ENCODE measurements around the gene SBNO1.
"Not testable (repeated sequence)": the region's sequence is repeated elsewhere in the genome, so short reads cannot be mapped to it uniquely, and the experiment has no call there.

SBNO1 gene

GRCh38 chr12:123364532-123365024 is at the start of gene SBNO1:
Gene SBNO1 (minus strand): TSS chr12:123364847. CDS start chr12:123350441, 14,406 bp downstream.
- DNase-seq = peak; percentile 90

- DNase-seq = no peak
Measured at GRCh38 chr12:123410041-123410412, 45.4 kb upstream of the SBNO1 start.

GRCh38 chr12:123409284-123410040 is 44.8 kb upstream of the SBNO1 start:
- DNase-seq = not testable (repeated sequence)

GRCh38 chr12:123408619-123409018 is 44.0 kb upstream of the SBNO1 start:
- not testable (repeated sequence) for DNase-seq

DNA sequence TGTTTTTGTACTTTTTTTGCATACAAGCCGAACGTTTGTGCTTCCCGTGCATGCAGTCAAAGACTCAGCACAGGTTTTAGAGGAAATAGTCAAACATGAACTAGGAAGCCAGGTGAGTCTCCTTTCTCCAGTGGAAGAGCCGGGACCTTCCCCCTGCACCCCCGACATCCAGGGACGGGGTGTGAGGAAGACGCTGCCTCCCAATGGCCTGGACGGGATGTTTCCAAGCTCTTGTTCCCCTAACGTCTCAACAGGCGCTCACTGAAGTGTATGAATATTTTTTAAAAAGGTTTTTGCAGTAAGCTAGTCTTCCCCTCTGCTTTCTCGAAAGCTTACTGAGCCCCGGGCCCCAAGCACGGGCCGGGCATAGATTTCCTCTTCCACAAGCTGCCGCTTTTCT is 43.3 kb upstream of the SBNO1 start:
- not testable (repeated sequence) for DNase-seq

GRCh38 chr12:123407269-123407668 is 42.6 kb upstream of the SBNO1 start:
- DNase-seq = not testable (repeated sequence)

DNA sequence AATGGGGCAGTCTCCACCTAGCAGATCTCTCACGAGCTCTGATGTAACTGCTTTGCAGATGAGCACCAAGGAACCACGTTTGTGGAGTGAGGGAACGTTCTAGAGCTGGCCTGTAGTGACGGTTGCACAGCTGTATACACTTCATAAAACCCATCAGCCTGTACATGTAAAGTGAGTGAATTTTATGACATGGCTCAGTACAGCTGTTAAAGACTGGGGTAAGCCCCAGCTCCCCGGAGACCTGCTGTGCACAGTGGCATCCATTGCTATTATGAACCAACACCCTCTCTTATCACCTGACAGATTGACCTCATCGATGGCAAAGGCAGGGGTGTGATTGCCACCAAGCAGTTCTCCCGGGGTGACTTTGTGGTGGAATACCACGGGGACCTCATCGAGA is 39.9 kb upstream of the SBNO1 start:
- DNase-seq = no peak

DNA sequence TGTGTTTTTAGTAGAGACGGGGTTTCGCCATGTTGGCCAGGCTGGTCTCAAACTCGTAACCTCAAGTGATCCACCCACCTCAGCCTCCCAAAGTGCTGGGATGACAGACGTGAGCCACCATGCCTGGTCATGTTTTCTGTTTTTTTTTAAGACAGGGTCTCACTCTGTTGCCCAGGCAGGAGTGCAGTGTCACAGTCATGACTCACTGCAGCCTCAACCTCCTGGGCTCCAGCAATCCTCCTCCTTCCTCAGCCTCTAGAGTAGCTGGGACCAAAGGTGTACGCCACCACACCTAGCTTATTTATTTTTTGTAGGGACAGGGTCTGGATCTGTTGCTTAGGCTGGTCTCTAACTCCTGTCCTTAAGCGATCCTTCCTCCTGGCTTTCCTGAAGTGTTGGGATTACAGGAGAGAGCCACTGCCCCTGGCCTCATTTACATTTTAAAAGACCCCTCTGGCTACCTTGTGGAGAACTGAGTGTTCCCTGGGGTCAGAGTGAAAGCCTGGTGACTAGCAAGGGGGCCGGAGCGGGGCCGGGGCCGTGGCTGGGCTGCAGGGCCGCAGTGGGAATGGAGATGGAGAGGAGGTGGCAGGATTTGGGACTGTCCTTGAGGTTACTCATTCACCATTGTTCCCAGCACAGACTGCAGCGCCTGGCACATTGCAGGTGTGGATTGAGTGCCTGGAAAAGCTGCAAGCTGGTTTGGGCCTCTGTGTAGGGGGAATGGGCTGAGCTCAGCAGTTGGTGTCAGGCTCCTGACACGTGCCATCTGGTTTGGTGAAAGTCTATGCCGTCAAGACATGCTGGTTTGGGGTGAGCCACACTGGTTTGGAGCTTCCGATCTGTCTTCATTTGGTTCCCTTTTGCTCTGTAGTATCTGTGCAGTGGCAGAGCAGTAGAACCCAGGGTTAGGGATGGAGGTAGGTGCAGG is 37.4 kb upstream of the SBNO1 start:
- DNase-seq = no peak

- no peak for DNase-seq
Measured at GRCh38 chr12:123399255-123399617, 34.6 kb upstream of the SBNO1 start.

DNA sequence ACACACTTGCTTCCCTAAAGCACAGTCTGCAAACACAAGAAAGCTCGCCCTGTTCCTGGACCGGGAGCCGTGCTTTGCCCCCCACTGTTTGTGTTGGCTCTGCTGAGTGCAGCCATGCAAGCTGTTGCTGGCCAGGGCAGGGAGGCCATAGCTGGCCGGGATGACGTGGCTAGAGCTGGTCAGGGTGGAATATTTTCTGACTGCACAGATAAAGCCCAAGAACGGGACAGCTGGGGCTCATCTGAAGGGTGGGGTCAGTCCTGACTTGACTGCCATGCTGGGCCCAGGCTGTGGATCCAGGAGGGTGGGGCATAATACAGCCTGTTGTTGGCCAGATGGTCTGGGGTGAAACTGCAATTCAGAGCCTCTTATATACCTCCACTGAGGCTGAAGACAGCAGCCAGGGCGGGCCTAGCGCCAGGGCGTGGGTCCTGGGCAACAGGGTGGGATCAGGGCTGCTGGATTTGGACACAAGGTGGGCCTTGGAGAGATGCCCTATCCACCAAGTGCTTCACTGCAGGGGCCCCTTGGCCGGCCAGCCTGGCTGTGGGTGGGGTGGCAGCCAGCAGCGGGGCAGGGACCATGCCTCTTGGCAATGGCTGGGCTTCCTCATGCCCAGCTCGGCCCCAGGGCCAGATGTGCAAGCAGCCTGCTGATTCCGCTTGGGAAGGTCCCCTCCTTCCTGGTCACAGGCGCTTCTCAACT is 34.1 kb upstream of the SBNO1 start:
- no peak for DNase-seq

DNA sequence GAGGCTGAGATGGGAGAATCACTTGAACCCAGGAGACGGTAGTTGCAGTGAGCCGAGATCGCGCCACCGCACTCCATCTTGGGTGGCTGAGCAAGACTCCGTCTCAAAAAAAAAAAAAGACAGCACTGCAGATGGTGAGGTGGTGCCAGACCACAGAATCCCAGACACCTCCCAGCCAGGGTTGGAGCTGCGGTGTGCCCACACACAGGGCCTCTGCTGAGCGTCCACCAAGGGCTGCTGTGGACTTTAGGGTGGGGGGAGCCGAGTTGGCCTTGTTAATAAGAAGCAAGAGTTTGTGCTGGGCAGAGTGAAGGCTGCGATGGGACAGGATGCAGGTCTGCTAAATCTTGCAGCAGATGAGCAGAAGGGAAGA is 33.5 kb upstream of the SBNO1 start:
- DNase-seq = no peak

- DNase-seq = no peak
Measured at GRCh38 chr12:123397400-123397799, 32.8 kb upstream of the SBNO1 start.

GRCh38 chr12:123396954-123397353 is 32.3 kb upstream of the SBNO1 start:
- DNase-seq = no peak

DNA sequence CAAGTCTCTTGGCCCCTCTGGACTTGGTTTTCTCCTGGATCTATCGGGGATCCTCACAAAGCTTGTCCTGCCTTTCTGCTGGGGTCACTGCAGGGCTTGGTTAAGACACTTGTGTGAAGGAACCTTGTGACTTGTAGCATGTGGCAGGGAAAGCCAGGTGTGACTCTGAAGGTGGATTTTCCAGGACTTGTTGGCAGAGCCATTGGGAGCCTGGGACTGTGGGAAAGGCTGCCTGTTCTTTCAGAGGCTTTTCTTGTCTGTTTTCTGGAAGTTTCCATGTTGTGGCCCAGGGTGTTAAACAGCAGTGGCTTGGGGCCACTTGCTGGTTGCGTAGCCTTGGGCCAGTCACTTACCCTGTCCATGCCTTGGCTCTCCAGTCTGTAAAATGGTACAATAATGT is 31.9 kb upstream of the SBNO1 start:
- DNase-seq = no peak

- no peak for DNase-seq
Measured at GRCh38 chr12:123395236-123395635, 30.6 kb upstream of the SBNO1 start.

- no peak for DNase-seq
Measured at GRCh38 chr12:123393747-123394146, 29.1 kb upstream of the SBNO1 start.

GRCh38 chr12:123391546-123392343 is 27.1 kb upstream of the SBNO1 start:
- no peak for DNase-seq

DNA sequence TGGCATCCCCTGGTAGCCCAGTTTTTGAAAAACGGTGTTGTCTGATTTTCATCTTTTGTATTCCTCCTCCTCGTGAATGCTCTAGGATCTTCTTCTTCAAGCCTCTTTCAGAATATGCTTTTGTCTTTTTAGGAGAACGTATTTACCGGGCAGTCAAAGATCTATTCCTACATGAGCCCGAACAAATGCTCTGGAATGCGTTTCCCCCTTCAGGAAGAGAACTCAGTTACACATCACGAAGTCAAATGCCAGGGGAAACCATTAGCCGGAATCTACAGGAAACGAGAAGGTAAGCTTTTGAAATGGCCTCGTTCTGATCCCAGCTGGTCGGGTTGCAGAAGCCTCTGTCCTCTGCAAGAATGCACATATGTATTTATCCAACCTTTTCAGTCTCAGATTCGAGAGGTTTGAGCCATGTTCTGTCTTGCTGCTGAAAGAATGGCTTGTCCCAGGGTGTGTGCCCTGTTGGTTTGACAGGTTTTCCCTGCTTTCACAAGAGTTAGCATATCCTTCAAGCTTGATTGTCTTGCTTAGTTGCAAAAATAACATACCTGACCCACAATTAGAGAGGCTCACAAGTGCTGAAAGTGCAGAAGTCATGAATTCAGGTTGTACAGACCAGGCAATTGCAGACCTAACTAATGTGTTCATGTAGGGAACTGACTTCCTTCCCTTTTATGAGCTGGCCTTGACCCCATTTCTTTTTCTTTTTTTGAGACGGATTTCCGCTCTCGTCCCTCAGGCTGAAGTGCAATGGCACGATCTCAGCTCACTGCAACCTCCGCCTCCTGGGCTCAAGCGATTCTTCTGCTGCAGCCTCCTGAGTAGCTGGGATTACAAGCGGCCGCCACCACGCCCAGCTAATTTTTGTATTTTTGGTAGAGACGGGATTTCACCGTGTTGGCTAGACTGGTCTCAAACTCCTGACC is 26.1 kb upstream of the SBNO1 start:
- no peak for DNase-seq

- DNase-seq = peak; percentile 26
Measured at GRCh38 chr12:123389560-123390351, 25.1 kb upstream of the SBNO1 start.

- DNase-seq = no peak
Measured at GRCh38 chr12:123388951-123389559, 24.4 kb upstream of the SBNO1 start.
